Inflammatory macrophage treated with lipopolysaccharide for 4 hours (primary cell): Measurements from ENCODE around the gene HMGCS2.

Experiments used
- DNase-seq: peaks from one replicate; pipeline ENCODE4 v3.0.0-alpha.2; 2020

Gene HMGCS2

GRCh38 chr1:119748040-119748439 is 20.7 kb downstream of the HMGCS2 start:
- DNase-seq, result peak; percentile 1

GRCh38 chr1:119747451-119747850 is 21.3 kb downstream of the HMGCS2 start:
- DNase-seq, result peak; percentile 1

- DNase-seq, result no peak
Observed at GRCh38 chr1:119745034-119745433, 23.7 kb downstream of the HMGCS2 start.

GRCh38 chr1:119744598-119744942 is 24.1 kb downstream of the HMGCS2 start:
- DNase-seq, result no peak

- peak; percentile 47 for DNase-seq
Observed at GRCh38 chr1:119743776-119744597, 24.7 kb downstream of the HMGCS2 start.

GRCh38 chr1:119743308-119743707 is 25.4 kb downstream of the HMGCS2 start:
- no peak for DNase-seq

GRCh38 chr1:119742677-119743076 is 26.0 kb downstream of the HMGCS2 start:
- no peak for DNase-seq

GRCh38 chr1:119742202-119742601 is 26.5 kb downstream of the HMGCS2 start:
- DNase-seq, result no peak

- DNase-seq, result no peak
Observed at GRCh38 chr1:119740896-119741780, 27.6 kb downstream of the HMGCS2 start.

GRCh38 chr1:119740261-119740660 is 28.4 kb downstream of the HMGCS2 start:
- DNase-seq, result no peak

GRCh38 chr1:119739150-119739549 is 29.6 kb downstream of the HMGCS2 start:
- no peak for DNase-seq

- DNase-seq, result no peak
Observed at GRCh38 chr1:119738100-119738720, 30.5 kb downstream of the HMGCS2 start.

GRCh38 chr1:119737040-119737682 is 31.5 kb downstream of the HMGCS2 start:
- no peak for DNase-seq

- DNase-seq, result no peak
Observed at GRCh38 chr1:119736649-119737039, 32.1 kb downstream of the HMGCS2 start.

GRCh38 chr1:119735217-119735616 is 33.5 kb downstream of the HMGCS2 start:
- no peak for DNase-seq

GRCh38 chr1:119733754-119734153 is 35.0 kb downstream of the HMGCS2 start:
- no peak for DNase-seq

- DNase-seq, result no peak
Observed at GRCh38 chr1:119732465-119733168, 36.1 kb downstream of the HMGCS2 start.

- no peak for DNase-seq
Observed at GRCh38 chr1:119731741-119732430, 36.8 kb downstream of the HMGCS2 start.

GRCh38 chr1:119731060-119731459 is 37.6 kb downstream of the HMGCS2 start:
- DNase-seq, result no peak

GRCh38 chr1:119729044-119729443 is 39.7 kb downstream of the HMGCS2 start:
- DNase-seq, result no peak

GRCh38 chr1:119727991-119728390 is 40.7 kb downstream of the HMGCS2 start:
- DNase-seq, result no peak

GRCh38 chr1:119725626-119726025 is 43.1 kb downstream of the HMGCS2 start:
- DNase-seq, result no peak
